Heart left ventricle (tissue), 16 donors: Measurements from ENCODE around the gene H6PD. TPM values are rescaled to one million over a fixed set of nuclear protein-coding genes. Genes with fewer than 3 reads are reported as not detected.

Source experiments
- ATAC-seq, 4 donors: fragments of 200-7000 bp; cut with Tn5 transposase; one replicate each; pipeline ENCODE4 v1.9.1; 2020 to 2022; ENCODE audit warnings: moderate library complexity in 4 of 4, mild to moderate bottlenecking in 3 of 4, moderate number of reproducible peaks in 1 of 4
- DNase-seq, 5 donors: peaks; one replicate each; pipeline ENCODE4 v3.0.0-alpha.2; 2020
- H3K27ac ChIP-seq, 12 donors: fragments of 200-600 bp; sonication (generic) in 4 of 12; one replicate each; pipeline versions ENCODE4 v1.5.0 to v1.8.0; 2016 to 2022; ENCODE audit warnings: mild to moderate bottlenecking in 2 of 12
- H3K27me3 ChIP-seq, 9 donors: fragments of 200-600 bp; sonication (generic) in 2 of 9; one replicate each; pipeline versions ENCODE4 v1.5.1 to v1.8.0; 2016 to 2022; ENCODE audit warnings: mild to moderate bottlenecking in 3 of 9
- H3K36me3 ChIP-seq, 9 donors: fragments of 200-600 bp; sonication (generic) in 2 of 9; one replicate each; pipeline versions ENCODE4 v1.5.0 to v1.8.0; 2018 to 2022; ENCODE audit warnings: mild to moderate bottlenecking in 2 of 9
- H3K4me1 ChIP-seq, 12 donors: fragments of 200-600 bp; sonication (generic) in 4 of 12; one replicate each; pipeline versions ENCODE4 v1.5.0 to v1.8.0; 2016 to 2022; ENCODE audit warnings: mild to moderate bottlenecking in 3 of 12
- H3K4me3 ChIP-seq, 12 donors: fragments of 200-600 bp; sonication (generic) in 4 of 12; one replicate each; pipeline versions ENCODE4 v1.5.0 to v1.8.0; 2017 to 2022; ENCODE audit warnings: mild to moderate bottlenecking in 9 of 12, moderate library complexity in 4 of 12
- H3K9me3 ChIP-seq, 12 donors: fragments of 200-600 bp; sonication (generic) in 4 of 12; one replicate each; pipeline versions ENCODE4 v1.5.0 to v1.8.0; 2016 to 2022; ENCODE audit warnings: mild to moderate bottlenecking in 1 of 12
- POLR2A ChIP-seq, 2 donors: fragments of 450-650 bp; IDR thresholded peaks; one replicate each; pipeline ENCODE4 v1.6.1; 2017; ENCODE audit warnings: antibody characterized with exemption in 2 of 2, mild to moderate bottlenecking in 2 of 2, moderate library complexity in 2 of 2
- WGBS, 4 donors: extraction: QIAGEN DNeasy Blood & Tissue Kit in 2 of 4; methylation state at CpG; one replicate each; pipeline versions ENCODE4 v1.1.5 to v1.1.7; 2013 to 2018; 5-methylcytosine and 5-hydroxymethylcytosine counted together
- intact Hi-C, 10 donors: fragments of 100-400 bp; cut with DNase I; formaldehyde crosslinking; loops; one replicate each; pipeline versions ENCODE4 v1.11.1 to v1.14.2; 2022
- polyA plus RNA-seq, 2 donors: library from polyadenylated mRNA; stranded (reverse); fragments of 200-250 nt; gene quantifications; one replicate each; pipeline ENCODE4 v1.2.3, GENCODE V29; 2013
- total RNA-seq, 9 donors: library from RNA; depleted of rRNA in 2 of 9; stranded (reverse); fragments of >200 nt in 2 of 9; fragmentation: NEBNext Ultra II Directional in 3 of 9; extraction: Animal tissue kit (Norgen Biotek cat#: 25700) in 3 of 9; gene quantifications; one replicate each; pipeline versions ENCODE4 v1.1.0 to v1.2.4, GENCODE V29; 2016 to 2023
- TF ChIP-seq, protein P1 (sequence below), 12 donors: fragments of 200-600 bp; sonication (generic) in 4 of 12; IDR thresholded peaks; one replicate each; pipeline versions ENCODE4 v1.5.0 to v1.8.0; 2018 to 2022; ENCODE audit warnings: antibody characterized with exemption in 12 of 12, mild to moderate bottlenecking in 5 of 12
- donor health status: ischemic (EF 13 %, LVEDD 7.1; RV severe dilation, severe dysfunction).
- donor health status: healthy with polysubstance abuse.
- donor health status: DM: no; HTN: yes; CAD: no.
- donor health status: DM: no; HTN: no; CAD: no.
- donor health status: ischemic (EF 25% LVEDD 6.9; RV normal size, moderate dysfunction).
- donor health status: ischemic (EF 25% LVEDD 5.7; RV mildly dilated, moderate dysfunction).
- donor health status: healthy.
- donor health status: DM: yes; HTN: yes; CAD: no.
- donor health status: ischemic (EF 35%, LVEDD 5.7; RV mildly dilated, moderate dysfunction).
- donor health status: nonischemic (EF 11% LVEDD 7.7; RV severe dilation, severe dysfunction).
- donor health status: DM: yes; HTN: yes; CAD: no.
- donor health status: PGD.
- donor health status: ischemic (EF 29% LVEDD 5.4; RV normal size, mild dysfunction).
- donor health status: nonischemic (EF 23%, LVEDD 6.1; RV moderate dilation, normal function).

Gene H6PD
- total and polyA plus RNA-seq, 11 donors = 11.0 to 54.5 (median 26.4) TPM

GRCh38 chr1:9242338-9242969 lies 7.9 kb downstream of the H6PD start:
- Histone ChIP-seq H3K36me3 (peaks cover 0 to 29% (median 16%) of the 10 kb centered on the region in 9 donors), H3K9me3 (no peaks in the 10 kb centered on the region), H3K4me1 (peaks cover 20 to 94% (median 60%) of the 10 kb centered on the region in 12 donors), H3K27ac (peak overlapping the region; percentile 73 to 97 (median 86)), H3K4me3 (peak overlapping the region in 9 of 12 donors; percentile 22 to 46 (median 32)), H3K27me3 (no peaks in the 10 kb centered on the region)
- ATAC-seq (peak; percentile 81 to 86 (median 82)), DNase-seq (peak; percentile 74 to 90 (median 80))
- 40 to 56% (median 53%) methylated on average over 10 of the region's 10 CpGs for WGBS, 4 donors
- TF ChIP-seq, protein P1, sequence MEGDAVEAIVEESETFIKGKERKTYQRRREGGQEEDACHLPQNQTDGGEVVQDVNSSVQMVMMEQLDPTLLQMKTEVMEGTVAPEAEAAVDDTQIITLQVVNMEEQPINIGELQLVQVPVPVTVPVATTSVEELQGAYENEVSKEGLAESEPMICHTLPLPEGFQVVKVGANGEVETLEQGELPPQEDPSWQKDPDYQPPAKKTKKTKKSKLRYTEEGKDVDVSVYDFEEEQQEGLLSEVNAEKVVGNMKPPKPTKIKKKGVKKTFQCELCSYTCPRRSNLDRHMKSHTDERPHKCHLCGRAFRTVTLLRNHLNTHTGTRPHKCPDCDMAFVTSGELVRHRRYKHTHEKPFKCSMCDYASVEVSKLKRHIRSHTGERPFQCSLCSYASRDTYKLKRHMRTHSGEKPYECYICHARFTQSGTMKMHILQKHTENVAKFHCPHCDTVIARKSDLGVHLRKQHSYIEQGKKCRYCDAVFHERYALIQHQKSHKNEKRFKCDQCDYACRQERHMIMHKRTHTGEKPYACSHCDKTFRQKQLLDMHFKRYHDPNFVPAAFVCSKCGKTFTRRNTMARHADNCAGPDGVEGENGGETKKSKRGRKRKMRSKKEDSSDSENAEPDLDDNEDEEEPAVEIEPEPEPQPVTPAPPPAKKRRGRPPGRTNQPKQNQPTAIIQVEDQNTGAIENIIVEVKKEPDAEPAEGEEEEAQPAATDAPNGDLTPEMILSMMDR (IDR thresholded peaks at IDR 0.05) = no peak
- no peak for TF ChIP-seq POLR2A (IDR thresholded peaks at IDR 0.05)
- intact Hi-C loops = no loop called here

GRCh38 chr1:9243066-9243739 lies 8.6 kb downstream of the H6PD start:
- ATAC-seq (peak in 1 of 4 donors; percentile 1), DNase-seq (no peak)
- Histone ChIP-seq H3K27ac (peak overlapping the region; percentile 73 to 97 (median 86)), H3K4me3 (peak overlapping the region in 9 of 12 donors; percentile 22 to 46 (median 32)), H3K27me3 (no peaks in the 10 kb centered on the region), H3K4me1 (peaks cover 14 to 93% (median 63%) of the 10 kb centered on the region in 12 donors), H3K9me3 (no peaks in the 10 kb centered on the region), H3K36me3 (peaks cover 0 to 37% (median 23%) of the 10 kb centered on the region in 9 donors)
- TF ChIP-seq, protein P1 (IDR thresholded peaks at IDR 0.05) = no peak
- no peak for TF ChIP-seq POLR2A (IDR thresholded peaks at IDR 0.05)
- 59 to 76% (median 64%) methylated on average over 9 of the region's 9 CpGs for WGBS, 4 donors
- intact Hi-C loops = no loop called here

DNA sequence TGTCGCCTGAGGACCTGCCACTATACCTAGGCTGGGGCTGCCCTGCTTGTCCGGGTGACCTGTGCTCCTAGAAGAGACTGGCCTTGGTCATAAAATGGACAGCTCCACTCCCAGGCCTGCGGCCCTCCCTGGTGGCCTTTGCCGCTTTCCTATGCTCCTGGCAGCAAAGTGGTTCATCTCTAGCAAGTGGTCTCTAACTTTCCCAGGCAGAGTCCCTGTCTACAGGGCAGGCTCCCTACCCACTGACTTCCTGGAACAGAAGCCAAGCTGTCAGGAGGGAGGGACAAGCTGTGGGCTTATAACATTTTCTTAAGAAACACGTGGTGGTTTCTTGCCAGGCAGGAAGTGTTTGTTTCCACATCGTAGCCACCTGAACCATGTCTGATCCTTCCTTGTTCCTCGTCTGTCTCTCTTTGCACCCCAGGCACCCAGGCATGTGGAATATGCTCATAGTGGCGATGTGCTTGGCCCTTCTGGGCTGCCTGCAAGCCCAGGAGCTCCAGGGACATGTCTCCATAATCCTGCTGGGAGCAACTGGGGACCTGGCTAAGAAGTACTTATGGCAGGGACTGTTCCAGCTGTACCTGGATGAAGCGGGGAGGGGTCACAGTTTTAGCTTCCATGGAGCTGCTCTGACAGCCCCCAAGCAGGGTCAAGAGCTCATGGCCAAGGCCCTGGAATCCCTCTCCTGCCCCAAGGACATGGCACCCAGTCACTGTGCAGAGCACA lies 10.1 kb downstream of the H6PD start:
- no peak for ATAC-seq
- Histone ChIP-seq H3K27me3 (no peaks in the 10 kb centered on the region), H3K4me1 (peaks cover 5 to 92% (median 59%) of the 10 kb centered on the region in 12 donors), H3K9me3 (no peaks in the 10 kb centered on the region), H3K36me3 (peaks cover 0 to 40% (median 26%) of the 10 kb centered on the region in 9 donors), H3K4me3 (no peak overlapping the region), H3K27ac (peak overlapping the region in 7 of 12 donors; percentile 9 to 97 (median 43))
- no peak for DNase-seq
- 64 to 79% (median 74%) methylated on average over 7 to 9 of the region's 9 CpGs for WGBS, 4 donors
- TF ChIP-seq, protein P1 (IDR thresholded peaks at IDR 0.05) = no peak
- TF ChIP-seq POLR2A (IDR thresholded peaks at IDR 0.05) = no peak
- intact Hi-C loops = no loop called here

DNA sequence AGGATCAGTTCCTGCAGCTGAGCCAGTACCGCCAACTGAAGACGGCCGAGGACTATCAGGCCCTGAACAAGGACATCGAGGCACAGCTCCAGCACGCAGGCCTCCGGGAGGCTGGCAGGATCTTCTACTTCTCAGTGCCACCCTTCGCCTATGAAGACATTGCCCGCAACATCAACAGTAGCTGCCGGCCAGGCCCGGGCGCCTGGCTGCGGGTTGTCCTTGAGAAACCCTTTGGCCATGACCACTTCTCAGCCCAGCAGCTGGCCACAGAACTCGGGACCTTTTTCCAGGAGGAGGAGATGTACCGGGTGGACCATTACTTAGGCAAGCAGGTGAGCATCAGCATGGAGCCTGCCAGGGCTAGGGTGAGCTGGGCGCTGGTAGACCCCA lies 10.7 kb downstream of the H6PD start:
- no peak for DNase-seq
- Histone ChIP-seq H3K9me3 (no peaks in the 10 kb centered on the region), H3K4me3 (no peak overlapping the region), H3K4me1 (peaks cover 5 to 92% (median 58%) of the 10 kb centered on the region in 12 donors), H3K36me3 (peaks cover 0 to 40% (median 26%) of the 10 kb centered on the region in 9 donors), H3K27ac (peak overlapping the region in 4 of 12 donors; percentile 9 to 97 (median 94)), H3K27me3 (no peaks in the 10 kb centered on the region)
- 85 to 96% (median 91%) methylated on average over 8 to 15 of the region's 15 CpGs for WGBS, 4 donors
- intact Hi-C loops = no loop called here
- no peak for TF ChIP-seq POLR2A (IDR thresholded peaks at IDR 0.05)
- TF ChIP-seq, protein P1 (IDR thresholded peaks at IDR 0.05) = no peak
- no peak for ATAC-seq
